HepG2 (cell line): ENCODE measurements around the gene WDR19. TPM values are rescaled to one million over a fixed set of nuclear protein-coding genes. Genes with fewer than 3 reads are reported as not detected.

ENCODE experiments used
- ATAC-seq: fragments of 200-7000 bp; cut with Tn5 transposase; 3 replicates; pipeline ENCODE4 v1.9.1; 2020; ENCODE audit warnings: mild to moderate bottlenecking, moderate library complexity
- BruUV-seq: library from RNA; stranded (reverse); fragments of 400-500 nt; replicated peaks from 2 replicates; lab custom pipeline; 2021; lab: Mats Ljungman, UMichigan
- CTCF ChIA-PET: fragments of 300-600 bp; formaldehyde crosslinking; extraction: SDS; loops from one replicate; lab custom pipeline; 2021; ENCODE audit warnings: low total read pairs, inconsistent platforms, low intra/inter-chr PET ratio; lab: Yijun Ruan, JAX
- POLR2A ChIA-PET: fragments of 350-600 bp; sonication (Branson Sonifier 250); formaldehyde crosslinking; loops from one replicate; lab custom pipeline; 2020; ENCODE audit warnings: antibody characterized with exemption, inconsistent platforms; lab: Yijun Ruan, JAX
- DNase-seq: peaks from one replicate; pipeline ENCODE4 v3.0.0-alpha.2; 2015; ENCODE audit warnings: low spot score
- FAIRE-seq: peaks from 3 replicates; lab custom pipeline; 2011; peaks lifted over from hg19 to GRCh38; lab: Jason Lieb, UNC
- H2AFZ ChIP-seq: one replicate; pipeline ENCODE4 v1.6.1; 2011; ENCODE audit warnings: low read length, inconsistent platforms
- H3K27ac ChIP-seq: fragments of 300-600 bp; 3 replicates; pipeline ENCODE4 v1.8.0; 2011; ENCODE audit warnings: mixed run types, mild to moderate bottlenecking, mixed read lengths, low read length, inconsistent platforms; ENCODE audit not compliant: insufficient read depth; ENCODE audit errors: extremely low read length
- H3K27me3 ChIP-seq, 2 experiments: fragments of 200-600 bp in 1 of 2; 2 replicates in 1 of 2; 3 replicates in 1 of 2; pipeline versions ENCODE4 v1.6.0 to v1.8.0; 2011; ENCODE audit warnings: low read length in 2 of 2, mild to moderate bottlenecking in 2 of 2, moderate library complexity in 2 of 2, inconsistent platforms in 1 of 2; ENCODE audit not compliant: insufficient read depth in 2 of 2, control insufficient read depth in 1 of 2
- H3K36me3 ChIP-seq, 2 experiments: fragments of 200-600 bp in 1 of 2; replicated peaks in 1 of 2; 2 replicates in 1 of 2; 3 replicates in 1 of 2; pipeline versions ENCODE4 v1.5.1 to v1.8.0; 2011; ENCODE audit warnings: low read length in 2 of 2, inconsistent platforms in 1 of 2; ENCODE audit not compliant: insufficient read depth in 2 of 2, control insufficient read depth in 1 of 2
- H3K4me1 ChIP-seq: 2 replicates; pipeline ENCODE4 v1.5.1; 2012; ENCODE audit warnings: low read length, inconsistent platforms; ENCODE audit not compliant: insufficient read depth
- H3K4me2 ChIP-seq: 2 replicates; pipeline ENCODE4 v1.6.0; 2011; ENCODE audit warnings: low read depth, low read length, inconsistent platforms
- H3K4me3 ChIP-seq, 3 experiments: fragments of 200-600 bp in 1 of 3; sonication (generic), shearing (Covaris generic) in 1 of 3; replicated peaks in 1 of 3; 2 replicates each; pipeline ENCODE4 v1.5.1; 2011 to 2016; ENCODE audit warnings: low read length in 3 of 3, inconsistent platforms in 2 of 3, low read depth in 2 of 3, mild to moderate bottlenecking in 2 of 3, control low read depth in 1 of 3, mixed read lengths in 1 of 3; ENCODE audit not compliant: insufficient read depth in 1 of 3
- H3K79me2 ChIP-seq: one replicate; pipeline ENCODE4 v1.6.1; 2011; ENCODE audit warnings: low read length, inconsistent platforms; ENCODE audit not compliant: insufficient read depth
- H3K9ac ChIP-seq: 2 replicates; pipeline ENCODE4 v1.6.0; 2011; ENCODE audit warnings: mild to moderate bottlenecking, low read depth, low read length, inconsistent platforms; ENCODE audit not compliant: insufficient read depth
- H3K9me3 ChIP-seq: 2 replicates; pipeline ENCODE4 v1.5.1; 2012; ENCODE audit warnings: mild to moderate bottlenecking, low read length
- H4K20me1 ChIP-seq: 2 replicates; pipeline ENCODE4 v1.6.0; 2011; ENCODE audit warnings: inconsistent platforms, mild to moderate bottlenecking, low read length, moderate library complexity; ENCODE audit not compliant: insufficient read depth
- CENPT ChIP-seq: sonication (generic); formaldehyde crosslinking; IDR thresholded peaks from 2 replicates; pipeline ENCODE4 v1.8.0; 2022; ENCODE audit warnings: low read depth, mild to moderate bottlenecking, moderate library complexity, missing genetic modification reagents
- MXD3 ChIP-seq: IDR thresholded peaks from 2 replicates; pipeline ENCODE4 v1.6.1; 2016; ENCODE audit warnings: mild to moderate bottlenecking, missing biosample characterization, missing genetic modification reagents
- NR2C2 ChIP-seq: sonication (generic); formaldehyde crosslinking; IDR thresholded peaks from 2 replicates; pipeline ENCODE4 v1.4.0; 2020; ENCODE audit warnings: missing genetic modification reagents, mild to moderate bottlenecking, moderate library complexity, borderline replicate concordance
- PRDM15 ChIP-seq: sonication (generic); formaldehyde crosslinking; IDR thresholded peaks from 2 replicates; pipeline ENCODE4 v1.4.0; 2020; ENCODE audit warnings: missing genetic modification reagents
- REPIN1 ChIP-seq: sonication (generic); formaldehyde crosslinking; IDR thresholded peaks from 2 replicates; pipeline ENCODE4 v1.8.0; 2022; ENCODE audit warnings: missing genetic modification reagents, low read depth, mild to moderate bottlenecking, borderline replicate concordance
- SATB2 ChIP-seq: sonication (generic); formaldehyde crosslinking; IDR thresholded peaks from 2 replicates; pipeline ENCODE4 v1.5.0; 2020; ENCODE audit warnings: missing genetic modification reagents
- ZNF720 ChIP-seq: sonication (generic); formaldehyde crosslinking; IDR thresholded peaks from 2 replicates; pipeline ENCODE4 v1.4.0; 2020; ENCODE audit warnings: missing genetic modification reagents
- WGBS: methylation state at CpG from one replicate; pipeline ENCODE4 v1.1.6; 2017; ENCODE audit warnings: low lambda C conversion rate; 5-methylcytosine and 5-hydroxymethylcytosine counted together
- in situ Hi-C: cut with HindIII; loops from 2 replicates; pipeline ENCODE4 v1.10.0; 2017; ENCODE audit warnings: low pct_unique_long_range_greater_than_20kb; ENCODE audit not compliant: extremely low pct_ligation_motif_present
- intact Hi-C: fragments of 100-400 bp; cut with micrococcal nuclease; formaldehyde crosslinking; loops from one replicate; pipeline ENCODE4 v1.10.0; 2022; ENCODE audit not compliant: unreplicated experiment
- polyA plus RNA-seq, 8 experiments: library from polyadenylated mRNA; depleted of rRNA in 3 of 8; stranded (reverse) in 7 of 8; unstranded in 1 of 8; fragments of >200 nt; fragmentation: Illumina TruSeq in 4 of 8; extraction: Trizol in 4 of 8; gene quantifications; 2 replicates each; pipeline versions ENCODE4 v1.2.1 to v1.2.3, GENCODE V29; 2011 to 2016; ENCODE audit warnings: low read depth in 4 of 8, missing spikeins in 1 of 8, mixed read lengths in 1 of 8; ENCODE audit not compliant: insufficient read depth in 1 of 8
- total RNA-seq, 5 experiments: library from RNA; depleted of rRNA; stranded (reverse); fragments of >200 nt; fragmentation: Illumina TruSeq; extraction: Trizol; gene quantifications; 2 replicates each; pipeline ENCODE4 v1.2.3, GENCODE V29; 2016; ENCODE audit warnings: low read depth in 1 of 5

The WDR19 gene
- total and polyA plus RNA-seq, 2 of the 13 experiments (the other 11 are each of a cell fraction or from before 2014, with no cell fraction given) = 22.9 to 34.1 TPM

DNA sequence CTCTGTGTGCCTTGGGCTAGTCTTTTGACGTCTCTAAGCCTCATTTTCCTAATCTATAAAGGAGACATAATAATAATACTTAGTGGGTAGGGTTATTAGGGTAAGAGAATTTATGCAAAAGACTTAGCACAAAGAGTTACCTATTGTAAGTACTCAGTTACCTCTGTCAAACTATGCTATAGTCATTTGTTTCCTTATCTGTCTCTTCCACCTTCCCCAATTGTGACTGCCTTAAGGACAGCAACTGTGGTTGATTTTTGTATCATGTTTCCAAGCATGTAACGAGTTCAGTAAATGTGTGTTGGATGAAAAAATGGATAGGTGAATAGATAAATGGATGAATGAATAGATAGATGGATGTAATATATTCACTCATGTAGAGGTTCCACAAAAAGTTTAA, 48.1 kb downstream of the WDR19 start:
- ATAC-seq = no peak
- H3K36me3 ChIP-seq = no peaks in the 10 kb centered on the region
- TF ChIP-seq MXD3 (CRISPR knock-in tag) (no peak), SATB2 (CRISPR knock-in tag) (no peak)
- TF ChIP-seq, all 625 proteins: peak for 0
- ChIA-PET CTCF (no interaction called here), POLR2A (no interaction called here)
- no peak overlapping the region for H3K4me2 ChIP-seq
- WGBS = 95% methylated on average over 2 of the region's 2 CpGs
- H3K9me3 ChIP-seq = no peaks in the 10 kb centered on the region
- H3K27me3 ChIP-seq = no peaks in the 10 kb centered on the region
- H3K79me2 ChIP-seq = no peaks in the 10 kb centered on the region
- in situ Hi-C loops (no loop called here), intact Hi-C loops (no loop called here)
- DNase-seq = no peak
- H3K4me1 ChIP-seq = peaks cover 33% of the 10 kb centered on the region
- H4K20me1 ChIP-seq = no peaks in the 10 kb centered on the region
- no peak overlapping the region for H2AFZ ChIP-seq
- no peak overlapping the region for H3K27ac ChIP-seq
- no peak overlapping the region for H3K9ac ChIP-seq
- no peak for FAIRE-seq
- BruUV-seq = no TSS peak
- no peak overlapping the region for H3K4me3 ChIP-seq

GRCh38 chr4:39231660-39232059, 49.3 kb downstream of the WDR19 start:
- ChIA-PET POLR2A (no interaction called here), CTCF (no interaction called here)
- FAIRE-seq (no peak), DNase-seq (no peak), ATAC-seq (no peak)
- no peak overlapping the region for H3K9ac ChIP-seq
- H3K36me3 ChIP-seq = no peaks in the 10 kb centered on the region
- no peak overlapping the region for H2AFZ ChIP-seq
- H3K4me3 ChIP-seq = no peak overlapping the region
- no peaks in the 10 kb centered on the region for H3K79me2 ChIP-seq
- H3K27me3 ChIP-seq = no peaks in the 10 kb centered on the region
- no peaks in the 10 kb centered on the region for H4K20me1 ChIP-seq
- BruUV-seq = no TSS peak
- intact Hi-C loops (no loop called here), in situ Hi-C loops (no loop called here)
- peaks cover 36% of the 10 kb centered on the region for H3K4me1 ChIP-seq
- no peak overlapping the region for H3K27ac ChIP-seq
- H3K9me3 ChIP-seq = no peaks in the 10 kb centered on the region
- no peak overlapping the region for H3K4me2 ChIP-seq
- 98% methylated on average over 3 of the region's 3 CpGs for WGBS
- TF ChIP-seq REPIN1 (CRISPR knock-in tag) (no peak), CENPT (CRISPR knock-in tag) (no peak), ZNF720 (CRISPR knock-in tag) (no peak), NR2C2 (CRISPR knock-in tag) (no peak), PRDM15 (CRISPR knock-in tag) (no peak)
